NCI-H1417 (cell line): ENCODE results near the gene ITIH4.
"Not testable (repeated sequence)": the region's sequence is repeated elsewhere in the genome, so short reads cannot be mapped to it uniquely, and the experiment has no call there.

Source experiments
- DNase-seq, 3 experiments: peaks; one replicate each; lab custom pipeline; 2025; lab: John Stamatoyannopoulos, UW

The ITIH4 gene

GRCh38 chr3:52782412-52783210 is 47.9 kb downstream of the ITIH4 start:
- DNase-seq, result no peak

- no peak for DNase-seq
These were observed 48.7 kb downstream of the ITIH4 start for GRCh38 chr3:52781741-52782140.

GRCh38 chr3:52779837-52780585 is 50.5 kb downstream of the ITIH4 start:
- no peak for DNase-seq

- DNase-seq, result no peak
These were observed 51.2 kb downstream of the ITIH4 start for GRCh38 chr3:52779011-52779836.

- no peak for DNase-seq
These were observed 52.3 kb downstream of the ITIH4 start for GRCh38 chr3:52777959-52778805.

GRCh38 chr3:52777127-52777958 is 53.1 kb downstream of the ITIH4 start, which contains the start of gene ITIH1:
Gene ITIH1 (plus strand): TSS chr3:52777599. CDS start chr3:52777616, 17 bp downstream.
- no peak for DNase-seq

- DNase-seq, result not testable (repeated sequence)
These were observed 54.0 kb downstream of the ITIH4 start for GRCh38 chr3:52776486-52776885.

GRCh38 chr3:52775877-52776276 is 54.6 kb downstream of the ITIH4 start:
- DNase-seq, result no peak

- peak in 1 of 3 experiments; percentile 0 for DNase-seq
These were observed 55.3 kb downstream of the ITIH4 start for GRCh38 chr3:52774901-52775864.

GRCh38 chr3:52774066-52774713 is 56.3 kb downstream of the ITIH4 start:
- no peak for DNase-seq

- DNase-seq, result no peak
These were observed 57.0 kb downstream of the ITIH4 start for GRCh38 chr3:52773361-52774065.

- DNase-seq, result no peak
These were observed 58.8 kb downstream of the ITIH4 start for GRCh38 chr3:52771702-52772101.

- DNase-seq, result no peak
These were observed 59.2 kb downstream of the ITIH4 start for GRCh38 chr3:52771334-52771681.

GRCh38 chr3:52770496-52771333 is 59.8 kb downstream of the ITIH4 start, which contains the start of gene NEK4:
Gene NEK4 (minus strand): TSS chr3:52770940. CDS start chr3:52770746, 194 bp downstream.
- peak; percentile 85 to 90 (median 89) for DNase-seq

GRCh38 chr3:52769786-52770455 is 60.6 kb downstream of the ITIH4 start:
- DNase-seq, result peak in 1 of 3 experiments; percentile 49

GRCh38 chr3:52763466-52763865 is 67.0 kb downstream of the ITIH4 start:
- no peak for DNase-seq
